OCI-LY7 (cell line): ENCODE results near the gene EEF1A2.

Experiments
- CTCF ChIP-seq: fragments of 200-600 bp; sonication (generic); conservative IDR thresholded peaks from 2 replicates; pipeline ENCODE4 v1.5.1; 2014; ENCODE audit warnings: mild to moderate bottlenecking, antibody characterized with exemption, low read length, moderate library complexity, mixed read lengths
- EZH2phosphoT487 ChIP-seq: fragments of 200-600 bp; sonication (generic); IDR thresholded peaks from 2 replicates; pipeline ENCODE4 v1.6.1; 2018; ENCODE audit warnings: low read depth, borderline replicate concordance, mild to moderate bottlenecking, mixed run types, antibody characterized with exemption, low read length, moderate library complexity, mixed read lengths

- TF ChIP-seq CTCF (no peak), EZH2phosphoT487 (no peak)
Measured at GRCh38 chr20:63452341-63452740, 46.5 kb downstream of the EEF1A2 start.
